H1 (cell line): ENCODE data around the gene SYDE1. TPM values are rescaled to one million over a fixed set of nuclear protein-coding genes. Genes with fewer than 3 reads are reported as not detected.

Source experiments
- CTCF ChIA-PET: fragments of 300-600 bp; sonication (Branson Sonifier 250); formaldehyde crosslinking; loops from one replicate; lab custom pipeline; 2021; ENCODE audit not compliant: partially characterized antibody; lab: Charles Lee
- POLR2A ChIA-PET: fragments of 300-600 bp; sonication (Branson Sonifier 250); formaldehyde crosslinking; loops from one replicate; lab custom pipeline; 2021; ENCODE audit warnings: inconsistent platforms; ENCODE audit not compliant: partially characterized antibody; lab: Charles Lee
- DNase-seq, 2 experiments: peaks; one replicate each; pipeline versions ENCODE4 v3.0.0 to v3.0.0-alpha.2; 2010 to 2022; ENCODE audit warnings: low spot score in 2 of 2, low read depth in 1 of 2, mixed read lengths in 1 of 2
- FAIRE-seq: peaks from 2 replicates; lab custom pipeline; 2011; peaks lifted over from hg19 to GRCh38; lab: Jason Lieb, UNC
- H2AFZ ChIP-seq: 2 replicates; pipeline ENCODE4 v1.8.1; 2012; ENCODE audit warnings: low read length, inconsistent platforms
- H2AK5ac ChIP-seq: 2 replicates; pipeline ENCODE4 v1.6.1; 2013; ENCODE audit warnings: low read depth, low read length
- H2BK120ac ChIP-seq: replicated peaks from 2 replicates; pipeline ENCODE3; 2013; ENCODE audit warnings: low read depth, low read length, inconsistent platforms
- H2BK12ac ChIP-seq: 2 replicates; pipeline ENCODE4 v1.6.1; 2013; ENCODE audit warnings: low read depth, low read length
- H2BK15ac ChIP-seq: 2 replicates; pipeline ENCODE4 v1.6.1; 2013; ENCODE audit warnings: low read length
- H2BK20ac ChIP-seq: 2 replicates; pipeline ENCODE4 v1.6.1; 2013; ENCODE audit warnings: low read length
- H2BK5ac ChIP-seq: 2 replicates; pipeline ENCODE4 v1.6.1; 2013; ENCODE audit warnings: low read depth, low read length
- H3K14ac ChIP-seq: 2 replicates; pipeline ENCODE4 v1.6.1; 2013; ENCODE audit warnings: inconsistent platforms; ENCODE audit not compliant: insufficient read length
- H3K18ac ChIP-seq: 2 replicates; pipeline ENCODE4 v1.6.1; 2013; ENCODE audit warnings: low read length; ENCODE audit errors: extremely low read depth
- H3K23ac ChIP-seq: 2 replicates; pipeline ENCODE4 v1.6.1; 2013; ENCODE audit warnings: inconsistent platforms; ENCODE audit not compliant: insufficient read length
- H3K23me2 ChIP-seq: 2 replicates; pipeline ENCODE4 v1.6.1; 2013; ENCODE audit warnings: low read depth, low read length
- H3K27ac ChIP-seq: 2 replicates; pipeline ENCODE4 v1.6.1; 2011; ENCODE audit warnings: low read depth, low read length, inconsistent platforms
- H3K27me3 ChIP-seq, 4 experiments: replicated peaks in 1 of 4; 1 replicate in 1 of 4; 2 replicates in 3 of 4; pipeline versions ENCODE4 v1.6.1 to v1.8.1; 2011 to 2013; ENCODE audit warnings: low read length in 3 of 4, mild to moderate bottlenecking in 3 of 4, inconsistent platforms in 2 of 4, mixed read lengths in 2 of 4, moderate library complexity in 1 of 4; ENCODE audit not compliant: control insufficient read depth in 3 of 4, insufficient read depth in 3 of 4; ENCODE audit errors: extremely low read depth in 1 of 4
- H3K36me3 ChIP-seq, 4 experiments: 2 replicates each; pipeline versions ENCODE4 v1.6.1 to v1.8.1; 2011 to 2013; ENCODE audit warnings: mild to moderate bottlenecking in 4 of 4, low read length in 3 of 4, moderate library complexity in 2 of 4, control low read depth in 1 of 4, inconsistent platforms in 1 of 4; ENCODE audit not compliant: insufficient read depth in 4 of 4, control insufficient read depth in 2 of 4
- H3K4ac ChIP-seq: replicated peaks from 2 replicates; pipeline ENCODE3; 2013; ENCODE audit warnings: low read length, low read depth, mixed read lengths, inconsistent platforms; ENCODE audit not compliant: insufficient read length
- H3K4me1 ChIP-seq, 4 experiments: replicated peaks in 1 of 4; 1 replicate in 1 of 4; 2 replicates in 3 of 4; pipeline versions ENCODE4 v1.6.1 to v1.8.1; 2011 to 2013; ENCODE audit warnings: low read length in 3 of 4, inconsistent platforms in 2 of 4, mixed read lengths in 1 of 4; ENCODE audit not compliant: insufficient read depth in 4 of 4, control insufficient read depth in 3 of 4
- H3K4me2 ChIP-seq, 2 experiments: 2 replicates each; pipeline versions ENCODE4 v1.6.1 to v1.8.1; 2011 to 2013; ENCODE audit warnings: low read depth in 2 of 2, low read length in 2 of 2, control low read depth in 1 of 2, inconsistent platforms in 1 of 2, mild to moderate bottlenecking in 1 of 2; ENCODE audit not compliant: insufficient read depth in 1 of 2
- H3K4me3 ChIP-seq, 4 experiments: fragments of 200-600, 300-600 bp in 1 of 4; sonication (generic), shearing (Covaris generic), sonication (Bioruptor Twin) in 1 of 4; 2 replicates each; pipeline versions ENCODE4 v1.5.1 to v1.8.1; 2011 to 2016; ENCODE audit warnings: low read length in 4 of 4, low read depth in 3 of 4, control low read depth in 2 of 4, inconsistent platforms in 2 of 4, mild to moderate bottlenecking in 2 of 4, mixed read lengths in 1 of 4, moderate library complexity in 1 of 4; ENCODE audit not compliant: insufficient read depth in 2 of 4; ENCODE audit errors: extremely low read depth in 1 of 4
- H3K56ac ChIP-seq: replicated peaks from 2 replicates; pipeline ENCODE3; 2013; ENCODE audit warnings: low read depth, mild to moderate bottlenecking, mixed read lengths, low read length, inconsistent platforms; ENCODE audit not compliant: insufficient read length
- H3K79me1 ChIP-seq: 2 replicates; pipeline ENCODE4 v1.6.1; 2013; ENCODE audit warnings: low read depth, low read length, control low read depth
- H3K79me2 ChIP-seq, 2 experiments: 2 replicates each; pipeline versions ENCODE4 v1.6.1 to v1.8.1; 2012 to 2013; ENCODE audit warnings: low read length in 2 of 2, mild to moderate bottlenecking in 2 of 2, inconsistent platforms in 1 of 2; ENCODE audit not compliant: insufficient read depth in 2 of 2, control insufficient read depth in 1 of 2
- H3K9ac ChIP-seq, 4 experiments: replicated peaks in 1 of 4; 1 replicate in 1 of 4; 2 replicates in 3 of 4; pipeline versions ENCODE4 v1.6.1 to v1.8.1; 2011 to 2013; ENCODE audit warnings: low read depth in 3 of 4, low read length in 3 of 4, control low read depth in 2 of 4, mild to moderate bottlenecking in 2 of 4, moderate library complexity in 2 of 4, inconsistent platforms in 1 of 4; ENCODE audit errors: extremely low read depth in 1 of 4
- H3K9me3 ChIP-seq, 2 experiments: 2 replicates each; pipeline versions ENCODE4 v1.6.1 to v1.8.1; 2012 to 2013; ENCODE audit warnings: mild to moderate bottlenecking in 2 of 2, moderate library complexity in 2 of 2, control low read depth in 1 of 2, inconsistent platforms in 1 of 2, low read depth in 1 of 2, low read length in 1 of 2, mixed read lengths in 1 of 2; ENCODE audit not compliant: insufficient read depth in 2 of 2
- H4K20me1 ChIP-seq, 2 experiments: replicated peaks in 1 of 2; 2 replicates each; pipeline versions ENCODE3 to v1.8.1; 2011 to 2013; ENCODE audit warnings: inconsistent platforms in 2 of 2, low read length in 2 of 2, mild to moderate bottlenecking in 1 of 2; ENCODE audit not compliant: insufficient read depth in 2 of 2, control insufficient read depth in 1 of 2
- H4K5ac ChIP-seq: 2 replicates; pipeline ENCODE4 v1.6.1; 2013; ENCODE audit warnings: low read length, low read depth, mixed read lengths, inconsistent platforms; ENCODE audit not compliant: insufficient read length
- H4K8ac ChIP-seq: 2 replicates; pipeline ENCODE4 v1.8.0; 2013; ENCODE audit warnings: mild to moderate bottlenecking, moderate library complexity, low read length, inconsistent platforms; ENCODE audit not compliant: insufficient read depth; ENCODE audit errors: extremely low read depth
- H4K91ac ChIP-seq: replicated peaks from 2 replicates; pipeline ENCODE3; 2013; ENCODE audit warnings: low read length, mixed read lengths, inconsistent platforms; ENCODE audit not compliant: insufficient read length
- ASH2L ChIP-seq: fragments of 200-600, 300-600 bp; sonication (generic); IDR thresholded peaks from one replicate; pipeline ENCODE4 v1.7.1; 2017; ENCODE audit warnings: low read length
- CEBPB ChIP-seq: IDR thresholded peaks from 2 replicates; pipeline ENCODE4 v1.6.1; 2012; ENCODE audit warnings: low read depth, low read length
- EP300 ChIP-seq, 2 experiments: IDR thresholded peaks; 1 replicate in 1 of 2; 2 replicates in 1 of 2; pipeline ENCODE4 v1.6.1; 2011 to 2012; ENCODE audit warnings: low read depth in 2 of 2, low read length in 2 of 2, mild to moderate bottlenecking in 2 of 2, borderline replicate concordance in 1 of 2, inconsistent platforms in 1 of 2, moderate library complexity in 1 of 2
- HDAC6 ChIP-seq: IDR thresholded peaks from one replicate; pipeline ENCODE4 v1.7.1; 2012; ENCODE audit warnings: low read depth, mild to moderate bottlenecking, inconsistent platforms, low read length, moderate library complexity
- KDM1A ChIP-seq: fragments of 200-600, 300-600 bp; sonication (generic); IDR thresholded peaks from 2 replicates; pipeline ENCODE4 v1.7.1; 2016; ENCODE audit warnings: mild to moderate bottlenecking, low read length, borderline replicate concordance
- KDM5A ChIP-seq: fragments of 200-600 bp; IDR thresholded peaks from 2 replicates; pipeline ENCODE4 v1.7.1; 2012; ENCODE audit warnings: mild to moderate bottlenecking, low read length, inconsistent platforms, mixed read lengths
- SAP30 ChIP-seq: fragments of 300-600 bp; sonication (generic); IDR thresholded peaks from 2 replicates; pipeline ENCODE4 v1.7.1; 2012; ENCODE audit warnings: low read length, moderate library complexity, mild to moderate bottlenecking, inconsistent platforms; ENCODE audit not compliant: insufficient read depth, insufficient replicate concordance
- SIRT6 ChIP-seq: IDR thresholded peaks from one replicate; pipeline ENCODE4 v1.7.1; 2012; ENCODE audit warnings: low read length, inconsistent platforms
- TAF1 ChIP-seq: IDR thresholded peaks from 2 replicates; pipeline ENCODE4 v1.6.1; 2011; ENCODE audit warnings: mild to moderate bottlenecking, low read depth, low read length
- TAF7 ChIP-seq: optimal IDR thresholded peaks from 2 replicates; pipeline ENCODE3; 2011; ENCODE audit warnings: low read depth, mild to moderate bottlenecking, inconsistent platforms, low read length, moderate library complexity, borderline replicate concordance
- TCF12 ChIP-seq: IDR thresholded peaks from 2 replicates; pipeline ENCODE4 v1.6.1; 2011; ENCODE audit warnings: low read depth, mild to moderate bottlenecking, low read length
- YY1 ChIP-seq: IDR thresholded peaks from 2 replicates; pipeline ENCODE4 v1.6.1; 2011; ENCODE audit warnings: low read depth, mild to moderate bottlenecking, low read length
- WGBS, 2 experiments: shearing (Covaris generic) in 1 of 2; methylation state at CpG; one replicate each; pipeline versions ENCODE4 v1.1.6 to v1.1.7; 2013 to 2015; ENCODE audit warnings: low lambda C conversion rate in 2 of 2, mixed read lengths in 2 of 2, inconsistent platforms in 1 of 2, low coverage in 1 of 2, missing lambda C conversion rate in 1 of 2; ENCODE audit not compliant: insufficient replicate concordance in 2 of 2, insufficient coverage in 1 of 2, insufficient read length in 1 of 2; ENCODE audit errors: extremely low coverage in 1 of 2, missing lambda C conversion rate in 1 of 2; 5-methylcytosine and 5-hydroxymethylcytosine counted together
- polyA plus RNA-seq, 7 experiments: library from polyadenylated mRNA; depleted of rRNA in 3 of 7; stranded (reverse) in 5 of 7; unstranded in 2 of 7; fragments of >200 nt in 5 of 7; fragments of 200-250 nt in 2 of 7; gene quantifications; 1 replicate in 5 of 7; 2 replicates in 1 of 7; 4 replicates in 1 of 7; pipeline versions ENCODE4 v1.2.1 to v1.2.3, GENCODE V29; 2011 to 2013; ENCODE audit warnings: missing spikeins in 2 of 7, mixed read lengths in 2 of 7
- total RNA-seq: library from RNA; stranded (reverse); fragmentation: NEBNext Ultra II Directional; extraction: Animal tissue kit (Norgen Biotek cat#: 25700); gene quantifications from 2 replicates; pipeline ENCODE4 v1.2.1, GENCODE V29; 2021

The SYDE1 gene
- total and polyA plus RNA-seq, 2 of the 8 experiments (the other 6 are each of a cell fraction or from before 2014, with no cell fraction given): 12.0 to 16.8 TPM

- H2AFZ ChIP-seq: no peak overlapping the region
- no peak overlapping the region for H3K27ac ChIP-seq
- H2BK120ac ChIP-seq: no peak overlapping the region
- H3K27me3 ChIP-seq: no peaks in the 10 kb centered on the region
- DNase-seq: no peak
- WGBS, 2 experiments: 77% methylated on average over 3 of the region's 3 CpGs; no CpG with 5 or more reads in 1 of the 2 experiments
- H3K4ac ChIP-seq: no peak overlapping the region
- H3K79me2 ChIP-seq: no peaks in the 10 kb centered on the region
- no peak overlapping the region for H4K91ac ChIP-seq
- H4K20me1 ChIP-seq: no peaks in the 10 kb centered on the region
- no peak overlapping the region for H3K4me2 ChIP-seq
- H4K8ac ChIP-seq: no peak overlapping the region
- no peak overlapping the region for H3K14ac ChIP-seq
- no peaks in the 10 kb centered on the region for H3K36me3 ChIP-seq
- H2BK20ac ChIP-seq: no peak overlapping the region
- no peak overlapping the region for H4K5ac ChIP-seq
- H3K4me3 ChIP-seq: no peak overlapping the region
- H2BK15ac ChIP-seq: no peak overlapping the region
- no peak overlapping the region for H2BK12ac ChIP-seq
- no peak overlapping the region for H3K56ac ChIP-seq
- H2BK5ac ChIP-seq: no peak overlapping the region
- no peak for FAIRE-seq
- CTCF ChIA-PET: interaction anchor here (0.8 kb wide), 1 partner anchor 78 kb away, joined by 3 read pairs; no protein-coding TSS in a partner anchor
- H3K23ac ChIP-seq: no peak overlapping the region
- H3K23me2 ChIP-seq: no peaks in the 10 kb centered on the region
- no peak overlapping the region for H2AK5ac ChIP-seq
- no peak overlapping the region for H3K18ac ChIP-seq
- no peaks in the 10 kb centered on the region for H3K4me1 ChIP-seq
- H3K9me3 ChIP-seq: no peaks in the 10 kb centered on the region
- POLR2A ChIA-PET: interaction anchor here (0.6 kb wide), 1 partner anchor 129 kb away, joined by 3 read pairs; no protein-coding TSS in a partner anchor
- H3K9ac ChIP-seq: no peak overlapping the region
- no peaks in the 10 kb centered on the region for H3K79me1 ChIP-seq
- TF ChIP-seq HDAC6: no peak
- no peak for TF ChIP-seq TAF1
- no peak for TF ChIP-seq SIRT6
- TF ChIP-seq ASH2L: no peak
- TF ChIP-seq EP300 (IDR thresholded peaks at IDR 0.05; ENCODE audit: borderline replicate concordance in 1 of 2, low read depth in 2 of 2, low read length in 2 of 2): no peak
- no peak for TF ChIP-seq CEBPB
- no peak for TF ChIP-seq TAF7
- no peak for TF ChIP-seq SAP30
- no peak for TF ChIP-seq KDM1A
- no peak for TF ChIP-seq TCF12
- no peak for TF ChIP-seq KDM5A
- no peak for TF ChIP-seq YY1
Observed at GRCh38 chr19:15096223-15096622, 11.0 kb upstream of the SYDE1 start.
